Mesothelial cell of epicardium (in vitro differentiated cells): ENCODE data around the gene LSS. TPM values are rescaled to one million over a fixed set of nuclear protein-coding genes. Genes with fewer than 3 reads are reported as not detected.
A peak's percentile ranks its signal among the peaks of the same experiment; 100 is the strongest.
"Not testable (repeated sequence)": the region's sequence is repeated elsewhere in the genome, so short reads cannot be mapped to it uniquely, and the experiment has no call there.

Experiments
- DNase-seq, 2 experiments: peaks; one replicate each; pipeline ENCODE4 v3.0.0; 2021; ENCODE audit warnings: low spot score in 2 of 2; ENCODE audit not compliant: unreplicated experiment in 2 of 2
- H3K27ac Mint-ChIP-seq: 2 replicates; pipeline ENCODE4 v1.8.0; 2021; ENCODE audit warnings: mixed read lengths
- H3K27me3 Mint-ChIP-seq: 2 replicates; pipeline ENCODE4 v1.8.0; 2021; ENCODE audit warnings: low read depth, mixed read lengths
- H3K36me3 Mint-ChIP-seq: 2 replicates; pipeline ENCODE4 v1.8.0; 2021; ENCODE audit warnings: mixed read lengths
- H3K4me1 Mint-ChIP-seq: 2 replicates; pipeline ENCODE4 v1.8.0; 2021; ENCODE audit warnings: mixed read lengths
- H3K4me3 Mint-ChIP-seq: 2 replicates; pipeline ENCODE4 v1.8.0; 2021; ENCODE audit warnings: mild to moderate bottlenecking, moderate library complexity, mixed read lengths
- H3K9me3 Mint-ChIP-seq: 2 replicates; pipeline ENCODE4 v1.8.0; 2021; ENCODE audit warnings: mixed read lengths
- CTCF ChIP-seq: fragments of 200-600 bp; sonication (generic); IDR thresholded peaks from one replicate; pipeline ENCODE4 v1.5.0; 2021; ENCODE audit warnings: antibody characterized with exemption; ENCODE audit not compliant: unreplicated experiment
- total RNA-seq: library from RNA; stranded (reverse); gene quantifications from 3 replicates; pipeline ENCODE4 v1.2.1, GENCODE V29; 2021

Gene LSS
- total RNA-seq, 1 donor from 2014 or later, result 85.8 TPM

GRCh38 chr21:46179708-46180078, 48.9 kb downstream of the LSS start:
- Mint-ChIP-seq H3K4me3 (no peak overlapping the region), H3K27me3 (no peaks in the 10 kb centered on the region), H3K9me3 (peaks cover 35% of the 10 kb centered on the region), H3K36me3 (peaks cover 30% of the 10 kb centered on the region), H3K27ac (no peak overlapping the region), H3K4me1 (peaks cover 2% of the 10 kb centered on the region)
- no peak for TF ChIP-seq CTCF
- DNase-seq, result no peak

GRCh38 chr21:46178961-46179360, 49.6 kb downstream of the LSS start:
- Mint-ChIP-seq H3K27ac (no peak overlapping the region), H3K27me3 (no peaks in the 10 kb centered on the region)

GRCh38 chr21:46176443-46177129, 52.0 kb downstream of the LSS start:
- not testable (repeated sequence) for H3K27me3 Mint-ChIP-seq, DNase-seq, H3K4me3 Mint-ChIP-seq, H3K4me1 Mint-ChIP-seq, H3K27ac Mint-ChIP-seq
- Mint-ChIP-seq H3K9me3 (peaks cover 40% of the 10 kb centered on the region), H3K36me3 (peaks cover 50% of the 10 kb centered on the region)

More at GRCh38 chr21:46178961-46179360, 49.6 kb downstream of the LSS start:
- DNase-seq, result no peak
- no peak for TF ChIP-seq CTCF
- Mint-ChIP-seq H3K9me3 (peaks cover 40% of the 10 kb centered on the region), H3K4me1 (peaks cover 2% of the 10 kb centered on the region), H3K4me3 (no peak overlapping the region), H3K36me3 (peaks cover 34% of the 10 kb centered on the region)

- no peak for DNase-seq
- Mint-ChIP-seq H3K9me3 (peaks cover 40% of the 10 kb centered on the region), H3K36me3 (peaks cover 50% of the 10 kb centered on the region), H3K4me3 (no peak overlapping the region), H3K4me1 (no peaks in the 10 kb centered on the region), H3K27me3 (no peaks in the 10 kb centered on the region), H3K27ac (no peak overlapping the region)
- TF ChIP-seq CTCF, result no peak
These were observed 55.0 kb downstream of the LSS start for GRCh38 chr21:46173573-46173972.

- no peaks in the 10 kb centered on the region for H3K27me3 Mint-ChIP-seq
- no peak overlapping the region for H3K27ac Mint-ChIP-seq
- peaks cover 48% of the 10 kb centered on the region for H3K36me3 Mint-ChIP-seq
- DNase-seq, result peak in 1 of 2 experiments; percentile 20
- H3K9me3 Mint-ChIP-seq, result peaks cover 37% of the 10 kb centered on the region
- TF ChIP-seq CTCF, result no peak
- H3K4me1 Mint-ChIP-seq, result no peaks in the 10 kb centered on the region
- no peak overlapping the region for H3K4me3 Mint-ChIP-seq
These were observed 55.6 kb downstream of the LSS start for GRCh38 chr21:46172863-46173528.
